ENCODE data around the gene C1QL1.

DNA sequence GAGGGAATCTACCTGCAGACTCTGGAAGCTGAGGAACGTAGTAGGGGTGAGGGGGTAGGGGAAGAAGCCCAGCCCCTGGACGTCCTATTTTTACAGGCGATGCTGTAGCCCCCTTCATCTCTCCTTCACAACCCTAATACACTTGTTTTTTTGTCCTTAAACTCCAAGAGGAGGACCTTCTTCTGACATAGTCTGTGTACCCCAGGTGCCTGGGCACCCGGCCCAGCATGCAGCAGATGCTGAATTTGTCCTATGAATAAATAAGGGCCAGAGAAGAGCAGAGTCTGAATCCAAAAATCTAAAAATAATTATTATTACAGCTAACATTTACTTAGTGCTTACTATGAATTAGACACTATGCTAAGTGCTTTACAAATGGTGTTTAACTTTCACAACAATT, 25.6 kb downstream of the C1QL1 start:
- TF ChIP-seq, protein P1, sequence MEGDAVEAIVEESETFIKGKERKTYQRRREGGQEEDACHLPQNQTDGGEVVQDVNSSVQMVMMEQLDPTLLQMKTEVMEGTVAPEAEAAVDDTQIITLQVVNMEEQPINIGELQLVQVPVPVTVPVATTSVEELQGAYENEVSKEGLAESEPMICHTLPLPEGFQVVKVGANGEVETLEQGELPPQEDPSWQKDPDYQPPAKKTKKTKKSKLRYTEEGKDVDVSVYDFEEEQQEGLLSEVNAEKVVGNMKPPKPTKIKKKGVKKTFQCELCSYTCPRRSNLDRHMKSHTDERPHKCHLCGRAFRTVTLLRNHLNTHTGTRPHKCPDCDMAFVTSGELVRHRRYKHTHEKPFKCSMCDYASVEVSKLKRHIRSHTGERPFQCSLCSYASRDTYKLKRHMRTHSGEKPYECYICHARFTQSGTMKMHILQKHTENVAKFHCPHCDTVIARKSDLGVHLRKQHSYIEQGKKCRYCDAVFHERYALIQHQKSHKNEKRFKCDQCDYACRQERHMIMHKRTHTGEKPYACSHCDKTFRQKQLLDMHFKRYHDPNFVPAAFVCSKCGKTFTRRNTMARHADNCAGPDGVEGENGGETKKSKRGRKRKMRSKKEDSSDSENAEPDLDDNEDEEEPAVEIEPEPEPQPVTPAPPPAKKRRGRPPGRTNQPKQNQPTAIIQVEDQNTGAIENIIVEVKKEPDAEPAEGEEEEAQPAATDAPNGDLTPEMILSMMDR (IDR thresholded peaks at IDR 0.05 in 4 of 5, conservative IDR thresholded peaks at IDR 0.05 in 1 of 5), result no peak
- no peak for TF ChIP-seq POLR2A (IDR thresholded peaks at IDR 0.05)

All from gastrocnemius medialis (tissue), 4 donors.